WERI-Rb-1 (cell line): ENCODE measurements around the gene LRRC8A.
"Not testable (repeated sequence)": the region's sequence is repeated elsewhere in the genome, so short reads cannot be mapped to it uniquely, and the experiment has no call there.

Experiments
- DNase-seq: peaks from one replicate; pipeline ENCODE4 v3.0.0-alpha.2; 2020
- H3K27ac ChIP-seq: fragments of 250-450 bp; sonication (Bioruptor Pico); 2 replicates; pipeline ENCODE4 v1.5.1; 2020; ENCODE audit warnings: mild to moderate bottlenecking, moderate library complexity
- H3K27me3 ChIP-seq: fragments of 250-450 bp; sonication (Bioruptor Pico); 2 replicates; pipeline ENCODE4 v1.5.1; 2021; ENCODE audit warnings: mild to moderate bottlenecking, low read depth, moderate library complexity; ENCODE audit not compliant: insufficient read depth, severe bottlenecking
- H3K36me3 ChIP-seq: fragments of 250-450 bp; sonication (Bioruptor Pico); 2 replicates; pipeline ENCODE4 v1.5.1; 2020; ENCODE audit warnings: mild to moderate bottlenecking, moderate library complexity
- H3K4me3 ChIP-seq: 2 replicates; pipeline ENCODE4 v1.5.1; 2011; ENCODE audit warnings: low read depth, mild to moderate bottlenecking, control low read depth, low read length
- H3K9me3 ChIP-seq: fragments of 250-450 bp; sonication (Bioruptor Pico); 2 replicates; pipeline ENCODE4 v1.5.1; 2021; ENCODE audit warnings: mild to moderate bottlenecking, moderate library complexity; ENCODE audit not compliant: severe bottlenecking
- TF ChIP-seq, protein P1 (sequence below): IDR thresholded peaks from 2 replicates; pipeline ENCODE4 v1.5.1; 2011; ENCODE audit warnings: low read depth, mild to moderate bottlenecking, control low read depth, inconsistent platforms, low read length

Gene LRRC8A

DNA sequence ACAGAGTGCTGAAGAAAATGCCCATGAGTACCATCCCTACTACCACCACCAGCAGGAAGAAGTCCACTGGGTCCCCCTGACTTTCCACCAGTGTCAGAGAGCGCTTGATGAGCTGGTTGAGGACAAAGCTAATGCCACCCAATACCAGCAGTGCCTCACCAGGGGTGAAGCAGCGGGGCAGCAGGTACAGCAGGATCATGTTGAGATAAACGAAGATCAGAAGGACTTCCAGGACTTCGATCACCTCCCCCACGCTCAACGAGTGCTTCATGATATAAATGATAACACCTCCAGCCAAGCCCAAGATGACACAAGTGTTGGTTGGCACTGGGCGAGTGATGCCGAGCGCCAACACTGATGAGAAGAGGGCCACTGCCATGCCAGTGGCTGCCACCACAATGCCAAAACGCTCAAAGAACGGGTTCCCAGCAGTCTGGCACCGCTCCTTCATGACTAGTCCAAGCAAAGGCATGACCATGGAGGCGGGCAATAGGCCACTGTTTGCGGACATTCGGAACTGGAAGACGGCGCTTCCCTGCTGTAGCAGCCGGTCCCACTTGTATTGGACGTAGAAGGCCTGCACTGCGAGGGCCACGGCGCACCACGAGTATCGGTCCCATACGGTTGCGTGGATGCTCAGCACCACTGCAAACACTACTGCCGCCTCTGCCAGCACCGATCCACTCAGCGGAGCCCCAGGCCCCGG is 64.8 kb downstream of the LRRC8A start:
- Histone ChIP-seq H3K36me3 (peaks cover 53% of the 10 kb centered on the region), H3K9me3 (no peaks in the 10 kb centered on the region), H3K27ac (peak overlapping the region; percentile 94), H3K4me3 (peak overlapping the region; percentile 69), H3K27me3 (no peaks in the 10 kb centered on the region)
- no peak for DNase-seq
- TF ChIP-seq, protein P1, sequence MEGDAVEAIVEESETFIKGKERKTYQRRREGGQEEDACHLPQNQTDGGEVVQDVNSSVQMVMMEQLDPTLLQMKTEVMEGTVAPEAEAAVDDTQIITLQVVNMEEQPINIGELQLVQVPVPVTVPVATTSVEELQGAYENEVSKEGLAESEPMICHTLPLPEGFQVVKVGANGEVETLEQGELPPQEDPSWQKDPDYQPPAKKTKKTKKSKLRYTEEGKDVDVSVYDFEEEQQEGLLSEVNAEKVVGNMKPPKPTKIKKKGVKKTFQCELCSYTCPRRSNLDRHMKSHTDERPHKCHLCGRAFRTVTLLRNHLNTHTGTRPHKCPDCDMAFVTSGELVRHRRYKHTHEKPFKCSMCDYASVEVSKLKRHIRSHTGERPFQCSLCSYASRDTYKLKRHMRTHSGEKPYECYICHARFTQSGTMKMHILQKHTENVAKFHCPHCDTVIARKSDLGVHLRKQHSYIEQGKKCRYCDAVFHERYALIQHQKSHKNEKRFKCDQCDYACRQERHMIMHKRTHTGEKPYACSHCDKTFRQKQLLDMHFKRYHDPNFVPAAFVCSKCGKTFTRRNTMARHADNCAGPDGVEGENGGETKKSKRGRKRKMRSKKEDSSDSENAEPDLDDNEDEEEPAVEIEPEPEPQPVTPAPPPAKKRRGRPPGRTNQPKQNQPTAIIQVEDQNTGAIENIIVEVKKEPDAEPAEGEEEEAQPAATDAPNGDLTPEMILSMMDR = no peak

- DNase-seq = no peak
- no peaks in the 10 kb centered on the region for H3K27me3 ChIP-seq
- peak overlapping the region; percentile 69 for H3K4me3 ChIP-seq
- TF ChIP-seq, protein P1 = no peak
- peaks cover 58% of the 10 kb centered on the region for H3K36me3 ChIP-seq
- no peaks in the 10 kb centered on the region for H3K9me3 ChIP-seq
- H3K27ac ChIP-seq = peak overlapping the region; percentile 94
Measured at GRCh38 chr9:128947277-128947526, 65.3 kb downstream of the LRRC8A start.

GRCh38 chr9:128947527-128948301 is 65.8 kb downstream of the LRRC8A start, which contains the start of the genes DOLK and NUP188:
Gene DOLK, minus strand, starts transcription at chr9:128947603. Its CDS starts 300 bp downstream, at chr9:128947303.
Gene NUP188, plus strand, starts transcription at chr9:128947699. Its CDS starts 21 bp downstream, at chr9:128947720.
- H3K36me3 ChIP-seq = peaks cover 58% of the 10 kb centered on the region
- TF ChIP-seq, protein P1 = no peak
- peak within 1 kb of the TSS; percentile 69 for H3K4me3 ChIP-seq
- H3K27ac ChIP-seq = peak within 1 kb of the TSS; percentile 94
- DNase-seq = peak; percentile 98
- no peaks in the 10 kb centered on the region for H3K27me3 ChIP-seq
- no peaks in the 10 kb centered on the region for H3K9me3 ChIP-seq

GRCh38 chr9:128961403-128961802 is 79.5 kb downstream of the LRRC8A start:
- not testable (repeated sequence) for H3K27me3 ChIP-seq, H3K4me3 ChIP-seq, H3K9me3 ChIP-seq, H3K27ac ChIP-seq, DNase-seq
- peaks cover 90% of the 10 kb centered on the region for H3K36me3 ChIP-seq
